ENCODE data around the gene PGM2.

DNA sequence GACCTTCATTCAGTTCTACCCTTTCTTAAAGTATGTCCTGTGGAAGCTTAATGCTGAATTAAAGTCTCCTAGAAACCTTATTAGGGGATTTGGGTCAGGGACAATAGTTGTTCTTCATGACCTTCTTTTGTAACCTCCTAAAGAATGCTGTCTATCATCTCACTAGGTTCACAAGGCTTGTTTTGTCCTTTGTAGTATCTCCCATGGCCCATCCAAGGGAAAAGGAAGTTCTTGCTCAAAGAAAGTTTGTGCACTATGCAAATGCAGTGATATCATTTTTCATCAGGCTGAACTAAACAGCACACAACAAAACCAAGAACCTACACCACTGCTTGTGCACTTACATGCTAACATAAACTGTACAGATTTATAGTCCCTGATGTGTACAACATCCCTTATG, 46.6 kb upstream of the PGM2 start:
- TF ChIP-seq, protein P1, sequence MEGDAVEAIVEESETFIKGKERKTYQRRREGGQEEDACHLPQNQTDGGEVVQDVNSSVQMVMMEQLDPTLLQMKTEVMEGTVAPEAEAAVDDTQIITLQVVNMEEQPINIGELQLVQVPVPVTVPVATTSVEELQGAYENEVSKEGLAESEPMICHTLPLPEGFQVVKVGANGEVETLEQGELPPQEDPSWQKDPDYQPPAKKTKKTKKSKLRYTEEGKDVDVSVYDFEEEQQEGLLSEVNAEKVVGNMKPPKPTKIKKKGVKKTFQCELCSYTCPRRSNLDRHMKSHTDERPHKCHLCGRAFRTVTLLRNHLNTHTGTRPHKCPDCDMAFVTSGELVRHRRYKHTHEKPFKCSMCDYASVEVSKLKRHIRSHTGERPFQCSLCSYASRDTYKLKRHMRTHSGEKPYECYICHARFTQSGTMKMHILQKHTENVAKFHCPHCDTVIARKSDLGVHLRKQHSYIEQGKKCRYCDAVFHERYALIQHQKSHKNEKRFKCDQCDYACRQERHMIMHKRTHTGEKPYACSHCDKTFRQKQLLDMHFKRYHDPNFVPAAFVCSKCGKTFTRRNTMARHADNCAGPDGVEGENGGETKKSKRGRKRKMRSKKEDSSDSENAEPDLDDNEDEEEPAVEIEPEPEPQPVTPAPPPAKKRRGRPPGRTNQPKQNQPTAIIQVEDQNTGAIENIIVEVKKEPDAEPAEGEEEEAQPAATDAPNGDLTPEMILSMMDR (optimal IDR thresholded peaks at IDR 0.05 in 1 of 3, IDR thresholded peaks at IDR 0.05 in 1 of 3, conservative IDR thresholded peaks at IDR 0.05 in 1 of 3; ENCODE audit: extremely low read depth in 1 of 3, insufficient read depth in 2 of 3, low read length in 3 of 3): no peak
- TF ChIP-seq EZH2 (IDR thresholded peaks at IDR 0.05; ENCODE audit: low read length): no peak
